HL-60 (cell line): ENCODE data around the gene NUTM2B.
"Not testable (repeated sequence)": the region's sequence is repeated elsewhere in the genome, so short reads cannot be mapped to it uniquely, and the experiment has no call there.

Experiments used
- DNase-seq, 2 experiments: peaks; one replicate each; pipeline ENCODE4 v3.0.0-alpha.2; 2010 to 2020; ENCODE audit warnings: low read depth in 1 of 2, low spot score in 1 of 2
- H3K27ac ChIP-seq: fragments of 250-450 bp; sonication (Bioruptor Pico); replicated peaks from 2 replicates; pipeline ENCODE4 v1.5.1; 2020; ENCODE audit warnings: mild to moderate bottlenecking, moderate library complexity
- H3K27me3 ChIP-seq: fragments of 250-450 bp; sonication (Bioruptor Pico); 2 replicates; pipeline ENCODE4 v1.5.1; 2021; ENCODE audit warnings: mild to moderate bottlenecking, moderate library complexity; ENCODE audit not compliant: insufficient read depth, poor library complexity, severe bottlenecking
- H3K4me3 ChIP-seq: replicated peaks from 2 replicates; pipeline ENCODE4 v1.5.1; 2011; ENCODE audit warnings: mild to moderate bottlenecking, control low read depth, low read length; ENCODE audit not compliant: insufficient read depth

NUTM2B gene

GRCh38 chr10:79697141-79697540 is 5.9 kb upstream of the NUTM2B start:
- not testable (repeated sequence) for H3K27ac ChIP-seq, DNase-seq, H3K4me3 ChIP-seq, H3K27me3 ChIP-seq

DNA sequence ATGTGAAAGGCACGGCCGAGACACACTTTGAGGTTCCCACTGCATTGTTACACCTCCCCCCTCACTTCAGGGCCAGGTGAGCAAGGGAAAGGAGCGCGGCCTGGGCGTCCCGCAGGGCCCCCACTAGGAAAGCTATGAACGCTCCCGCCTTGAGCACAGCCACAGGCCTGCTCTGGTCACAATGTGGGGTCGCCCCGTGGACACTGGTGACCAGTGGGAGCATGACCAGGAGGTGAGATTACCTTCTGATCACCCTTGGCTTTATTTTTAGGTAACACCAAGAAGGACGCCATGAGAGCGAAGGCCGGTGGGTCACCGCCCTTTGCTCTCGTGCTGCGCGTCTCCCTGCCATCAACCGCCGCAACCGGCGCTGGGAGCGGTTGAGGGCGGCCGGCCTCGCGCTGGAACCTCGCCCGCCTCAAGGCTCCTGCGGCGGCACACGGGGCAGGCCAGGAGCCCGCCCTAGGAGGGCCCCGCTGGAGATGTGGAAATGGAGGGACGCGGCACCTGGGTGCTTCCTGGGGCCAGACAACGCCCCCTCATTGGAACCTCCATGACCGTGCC is 2.6 kb upstream of the NUTM2B start:
- not testable (repeated sequence) for H3K27ac ChIP-seq, H3K4me3 ChIP-seq, DNase-seq, H3K27me3 ChIP-seq

- not testable (repeated sequence) for H3K27me3 ChIP-seq, H3K4me3 ChIP-seq, H3K27ac ChIP-seq, DNase-seq
Observed at GRCh38 chr10:79707017-79707416, 4.0 kb downstream of the NUTM2B start.

GRCh38 chr10:79714976-79715375 is 11.9 kb downstream of the NUTM2B start:
- H3K27ac ChIP-seq, H3K4me3 ChIP-seq, DNase-seq, H3K27me3 ChIP-seq: not testable (repeated sequence)

GRCh38 chr10:79716917-79717579 is 14.0 kb downstream of the NUTM2B start:
- not testable (repeated sequence) for H3K27me3 ChIP-seq, DNase-seq, H3K27ac ChIP-seq, H3K4me3 ChIP-seq

DNA sequence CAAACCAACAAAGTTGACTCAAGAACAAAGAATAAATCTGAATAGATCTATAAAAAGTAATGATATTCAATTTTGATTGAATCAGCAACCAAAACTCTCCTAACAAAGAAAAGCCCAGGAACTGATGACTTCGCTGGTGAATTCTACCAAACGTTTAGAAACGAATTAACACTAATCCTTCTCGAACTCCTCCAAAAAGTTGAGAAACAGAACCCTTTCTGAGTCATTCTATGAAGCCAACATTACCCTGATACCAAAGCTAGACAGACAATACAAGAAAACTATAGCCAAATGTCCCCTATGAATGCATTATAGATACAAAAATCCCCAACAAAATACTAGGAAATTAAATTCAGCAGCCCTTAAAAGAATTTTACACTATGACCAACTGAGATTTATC is 17.0 kb downstream of the NUTM2B start:
- not testable (repeated sequence) for H3K4me3 ChIP-seq, H3K27ac ChIP-seq, DNase-seq, H3K27me3 ChIP-seq

- not testable (repeated sequence) for H3K27ac ChIP-seq, H3K4me3 ChIP-seq, DNase-seq, H3K27me3 ChIP-seq
Observed at GRCh38 chr10:79726620-79727019, 23.6 kb downstream of the NUTM2B start.

- not testable (repeated sequence) for DNase-seq, H3K27ac ChIP-seq, H3K4me3 ChIP-seq, H3K27me3 ChIP-seq
Observed at GRCh38 chr10:79744844-79745243, 41.8 kb downstream of the NUTM2B start.

DNA sequence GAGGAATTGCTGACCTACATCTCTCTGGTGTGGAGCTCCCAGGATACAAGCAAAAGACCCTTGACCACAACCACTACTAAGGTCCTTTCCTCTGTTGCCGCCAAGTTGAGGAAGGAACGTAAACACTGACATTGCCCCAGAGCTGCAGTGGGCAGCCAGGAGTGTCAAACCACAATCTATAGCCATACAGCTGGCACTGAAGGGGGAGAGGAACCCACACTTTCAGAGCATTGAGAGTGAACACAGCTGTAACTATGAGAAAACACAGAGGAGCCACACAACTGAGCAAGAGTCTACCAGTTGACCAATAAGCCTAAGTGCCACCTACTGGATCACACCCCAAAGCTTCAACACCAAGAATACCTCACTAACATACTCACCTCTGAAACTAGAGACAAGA is 45.5 kb downstream of the NUTM2B start:
- H3K4me3 ChIP-seq, H3K27me3 ChIP-seq, DNase-seq, H3K27ac ChIP-seq: not testable (repeated sequence)

- not testable (repeated sequence) for H3K4me3 ChIP-seq, DNase-seq, H3K27me3 ChIP-seq, H3K27ac ChIP-seq
Observed at GRCh38 chr10:79753601-79754000, 50.6 kb downstream of the NUTM2B start.

GRCh38 chr10:79758297-79758993 is 55.4 kb downstream of the NUTM2B start:
- not testable (repeated sequence) for H3K4me3 ChIP-seq, DNase-seq, H3K27me3 ChIP-seq, H3K27ac ChIP-seq
